Endothelial cell of umbilical vein (primary cell): Measurements from ENCODE around the gene PDLIM5. TPM values are rescaled to one million over a fixed set of nuclear protein-coding genes. Genes with fewer than 3 reads are reported as not detected.

Source experiments
- BruUV-seq: library from RNA; stranded (reverse); fragments of 400-500 nt; replicated peaks from 2 replicates; lab custom pipeline; 2021; lab: Mats Ljungman, UMichigan
- CTCF ChIA-PET: fragments of 300-600, 350-600 bp; sonication (Branson Sonifier 250); formaldehyde crosslinking; loops from one replicate; lab custom pipeline; 2021; ENCODE audit warnings: antibody characterized with exemption, inconsistent platforms; lab: Charles Lee
- POLR2A ChIA-PET: fragments of 300-600, 350-600 bp; sonication (Branson Sonifier 250); formaldehyde crosslinking; loops from one replicate; lab custom pipeline; 2021; ENCODE audit warnings: antibody characterized with exemption, inconsistent platforms; lab: Charles Lee
- DNase-seq: peaks from one replicate; pipeline ENCODE4 v3.0.0-alpha.2; 2011; ENCODE audit warnings: low read depth, low spot score
- FAIRE-seq: peaks from 2 replicates; lab custom pipeline; 2011; peaks lifted over from hg19 to GRCh38; lab: Jason Lieb, UNC
- H2AFZ ChIP-seq: 2 replicates; pipeline ENCODE4 v1.6.0; 2012; ENCODE audit warnings: low read depth, low read length, control low read depth, inconsistent platforms
- H3K27ac ChIP-seq: 2 replicates; pipeline ENCODE4 v1.5.1; 2011; ENCODE audit warnings: low read depth, mild to moderate bottlenecking, control low read depth, low read length, moderate library complexity; ENCODE audit not compliant: insufficient read depth
- H3K27me3 ChIP-seq, 2 experiments: 2 replicates each; pipeline versions ENCODE4 v1.6.0 to v1.6.1; 2011; ENCODE audit warnings: low read length in 2 of 2, mixed read lengths in 1 of 2; ENCODE audit not compliant: control insufficient read depth in 2 of 2, insufficient read depth in 2 of 2
- H3K36me3 ChIP-seq, 2 experiments: 2 replicates in 1 of 2; 3 replicates in 1 of 2; pipeline ENCODE4 v1.5.1; 2011; ENCODE audit warnings: low read length in 2 of 2, mild to moderate bottlenecking in 1 of 2, moderate library complexity in 1 of 2; ENCODE audit not compliant: control insufficient read depth in 2 of 2, insufficient read depth in 2 of 2; ENCODE audit errors: extremely low read depth in 1 of 2
- H3K4me1 ChIP-seq: 3 replicates; pipeline ENCODE4 v1.5.1; 2011; ENCODE audit warnings: mild to moderate bottlenecking, low read length; ENCODE audit not compliant: control insufficient read depth, insufficient read depth; ENCODE audit errors: extremely low read depth
- H3K4me2 ChIP-seq: 2 replicates; pipeline ENCODE4 v1.6.1; 2011; ENCODE audit warnings: low read length, control low read depth, mixed read lengths; ENCODE audit not compliant: insufficient read depth
- H3K4me3 ChIP-seq, 3 experiments: fragments of 200-600 bp in 1 of 3; sonication (generic), shearing (Covaris generic) in 1 of 3; replicated peaks in 1 of 3; 2 replicates each; pipeline ENCODE4 v1.5.1; 2011 to 2016; ENCODE audit warnings: control low read depth in 3 of 3, low read length in 3 of 3, mild to moderate bottlenecking in 2 of 3, inconsistent platforms in 1 of 3, low read depth in 1 of 3, moderate library complexity in 1 of 3; ENCODE audit not compliant: insufficient read depth in 1 of 3
- H3K79me2 ChIP-seq: 2 replicates; pipeline ENCODE4 v1.6.0; 2012; ENCODE audit warnings: low read length, inconsistent platforms; ENCODE audit not compliant: control insufficient read depth, insufficient read depth
- H3K9ac ChIP-seq: replicated peaks from 2 replicates; pipeline ENCODE3; 2011; ENCODE audit warnings: low read length, control low read depth; ENCODE audit not compliant: insufficient read depth; ENCODE audit errors: extremely low read depth
- H3K9me1 ChIP-seq: replicated peaks from 3 replicates; pipeline ENCODE4 v1.6.0; 2011; ENCODE audit warnings: mild to moderate bottlenecking, low read length; ENCODE audit not compliant: control insufficient read depth, insufficient read depth; ENCODE audit errors: extremely low read depth
- H3K9me3 ChIP-seq: replicated peaks from 2 replicates; pipeline ENCODE4 v1.5.1; 2012; ENCODE audit warnings: low read length, inconsistent platforms; ENCODE audit not compliant: control insufficient read depth, insufficient read depth
- H4K20me1 ChIP-seq: replicated peaks from 2 replicates; pipeline ENCODE3; 2011; ENCODE audit warnings: mild to moderate bottlenecking, low read length; ENCODE audit not compliant: control insufficient read depth, insufficient read depth; ENCODE audit errors: extremely low read depth
- CTCF ChIP-seq, 2 donors: IDR thresholded peaks; 1 replicate in 1 of 2; 2 replicates in 1 of 2; pipeline ENCODE4 v1.5.1; 2011; ENCODE audit warnings: low read length in 2 of 2, mild to moderate bottlenecking in 2 of 2, moderate library complexity in 2 of 2, control low read depth in 1 of 2, inconsistent platforms in 1 of 2, low read depth in 1 of 2; ENCODE audit not compliant: insufficient read depth in 1 of 2; ENCODE audit errors: extremely low read depth in 1 of 2
- EZH2 ChIP-seq: IDR thresholded peaks from 2 replicates; pipeline ENCODE4 v1.6.1; 2012; ENCODE audit warnings: borderline replicate concordance, low read depth, mild to moderate bottlenecking, moderate library complexity, low read length, inconsistent platforms; ENCODE audit not compliant: severe bottlenecking
- FOS ChIP-seq: IDR thresholded peaks from 2 replicates; pipeline ENCODE4 v1.6.1; 2011; ENCODE audit warnings: mild to moderate bottlenecking, low read length, moderate library complexity, borderline replicate concordance; ENCODE audit not compliant: insufficient read depth
- GATA2 ChIP-seq: IDR thresholded peaks from 2 replicates; pipeline ENCODE4 v1.7.0; 2011; ENCODE audit warnings: low read depth, mild to moderate bottlenecking, moderate library complexity, mixed read lengths, low read length; ENCODE audit not compliant: insufficient read length, insufficient read depth
- JUN ChIP-seq: IDR thresholded peaks from 2 replicates; pipeline ENCODE4 v1.6.1; 2011; ENCODE audit warnings: borderline replicate concordance, low read depth; ENCODE audit not compliant: insufficient read length, insufficient read depth
- MAX ChIP-seq: IDR thresholded peaks from 2 replicates; pipeline ENCODE4 v1.6.1; 2011; ENCODE audit not compliant: insufficient read depth, insufficient read length
- MYC ChIP-seq: IDR thresholded peaks from one replicate; pipeline ENCODE4 v1.6.1; 2011; ENCODE audit warnings: mild to moderate bottlenecking, low read depth, low read length
- POLR2A ChIP-seq: IDR thresholded peaks from 2 replicates; pipeline ENCODE4 v1.6.1; 2012; ENCODE audit warnings: low read depth, mild to moderate bottlenecking, control low read depth, low read length
- POLR2AphosphoS5 ChIP-seq: IDR thresholded peaks from 2 replicates; pipeline ENCODE4 v1.6.1; 2012; ENCODE audit warnings: low read depth, mild to moderate bottlenecking, control low read depth, low read length, moderate library complexity; ENCODE audit not compliant: insufficient read depth
- dilution Hi-C: fragments of 300-500 bp; cut with MboI; formaldehyde crosslinking; loops from one replicate; pipeline ENCODE4 v1.15.0; 2019; ENCODE audit warnings: low sequenced_read_pairs; ENCODE audit not compliant: extremely low pct_ligation_motif_present
- intact Hi-C: fragments of 100-400 bp; cut with micrococcal nuclease; formaldehyde crosslinking; loops from one replicate; pipeline ENCODE4 v1.10.0; 2022
- polyA plus RNA-seq, 4 experiments: library from polyadenylated mRNA; depleted of rRNA in 3 of 4; stranded (reverse) in 3 of 4; unstranded in 1 of 4; fragments of >200 nt; gene quantifications; 2 replicates each; pipeline versions ENCODE4 v1.2.1 to v1.2.3, GENCODE V29; 2011 to 2012; ENCODE audit warnings: missing spikeins in 1 of 4
- total RNA-seq: library from RNA; stranded (reverse); gene quantifications from 2 replicates; pipeline ENCODE4 v1.2.3, GENCODE V29; 2021

PDLIM5 gene
- total and polyA plus RNA-seq, 2 donors (not counting 3 experiments of a cell fraction or from before 2014, with no cell fraction given), result 243 to 310 TPM

GRCh38 chr4:94441838-94442237 lies 9.9 kb upstream of the PDLIM5 start:
- CTCF ChIA-PET, result interaction anchor here (1.5 kb wide), 1 partner anchor 29 kb away, joined by 3 read pairs; no protein-coding TSS in a partner anchor
- dilution Hi-C loops, result no loop called here
- no peaks in the 10 kb centered on the region for H3K27me3 ChIP-seq

More at GRCh38 chr4:94441838-94442237, 9.9 kb upstream of the PDLIM5 start:
- intact Hi-C loops, result no loop called here
- Histone ChIP-seq H3K79me2 (no peaks in the 10 kb centered on the region), H3K9ac (no peak overlapping the region), H3K36me3 (no peaks in the 10 kb centered on the region), H3K27ac (no peak overlapping the region), H3K4me2 (no peak overlapping the region), H4K20me1 (no peaks in the 10 kb centered on the region), H3K9me1 (no peaks in the 10 kb centered on the region), H2AFZ (no peak overlapping the region), H3K4me3 (no peak overlapping the region), H3K4me1 (peaks cover 9% of the 10 kb centered on the region), H3K9me3 (no peaks in the 10 kb centered on the region)
- DNase-seq (no peak), FAIRE-seq (no peak)
- no TSS peak for BruUV-seq
- TF ChIP-seq CTCF (IDR thresholded peaks at IDR 0.05; ENCODE audit: extremely low read depth in 1 of 2, insufficient read depth in 1 of 2, low read depth in 1 of 2, low read length in 2 of 2) (no peak), MAX (no peak), FOS (no peak), EZH2 (no peak), GATA2 (no peak), MYC (no peak), POLR2A (no peak), POLR2AphosphoS5 (no peak), JUN (no peak)
- POLR2A ChIA-PET, result no interaction called here
